Keratinocyte (primary cell): ENCODE measurements around the gene IQGAP3. TPM values are rescaled to one million over a fixed set of nuclear protein-coding genes. Genes with fewer than 3 reads are reported as not detected.

Source experiments
- DNase-seq: peaks from one replicate; pipeline ENCODE4 v3.0.0-alpha.2; 2011; ENCODE audit warnings: low read depth, missing footprints, low spot score
- FAIRE-seq: peaks from 2 replicates; lab custom pipeline; 2011; peaks lifted over from hg19 to GRCh38; lab: Jason Lieb, UNC
- H2AFZ ChIP-seq: 2 replicates; pipeline ENCODE4 v1.6.0; 2012; ENCODE audit warnings: low read length, control low read depth, inconsistent platforms; ENCODE audit not compliant: control insufficient read depth
- H3K27ac ChIP-seq: 2 replicates; pipeline ENCODE4 v1.5.1; 2011; ENCODE audit warnings: low read length; ENCODE audit not compliant: control insufficient read depth, insufficient read depth
- H3K27me3 ChIP-seq: 3 replicates; pipeline ENCODE4 v1.6.0; 2011; ENCODE audit warnings: low read length; ENCODE audit not compliant: control insufficient read depth, insufficient read depth; ENCODE audit errors: extremely low read depth
- H3K36me3 ChIP-seq, 2 experiments: 2 replicates in 1 of 2; 3 replicates in 1 of 2; pipeline ENCODE4 v1.5.1; 2011; ENCODE audit warnings: low read length in 2 of 2, mild to moderate bottlenecking in 1 of 2; ENCODE audit not compliant: control insufficient read depth in 2 of 2, insufficient read depth in 2 of 2; ENCODE audit errors: extremely low read depth in 1 of 2
- H3K4me1 ChIP-seq: 3 replicates; pipeline ENCODE4 v1.5.1; 2011; ENCODE audit warnings: low read length; ENCODE audit not compliant: control insufficient read depth, insufficient read depth; ENCODE audit errors: extremely low read depth
- H3K4me2 ChIP-seq: 3 replicates; pipeline ENCODE4 v1.6.0; 2011; ENCODE audit warnings: low read depth, low read length; ENCODE audit not compliant: control insufficient read depth, insufficient read depth; ENCODE audit errors: extremely low read depth
- H3K4me3 ChIP-seq, 3 experiments: fragments of 200-600 bp in 1 of 3; sonication (generic) in 1 of 3; 2 replicates in 2 of 3; 3 replicates in 1 of 3; pipeline ENCODE4 v1.5.1; 2011 to 2016; ENCODE audit warnings: low read length in 3 of 3, mild to moderate bottlenecking in 3 of 3, control low read depth in 2 of 3, inconsistent platforms in 1 of 3, low read depth in 1 of 3, mixed read lengths in 1 of 3, mixed run types in 1 of 3, moderate library complexity in 1 of 3; ENCODE audit not compliant: control insufficient read depth in 2 of 3, insufficient read depth in 2 of 3; ENCODE audit errors: extremely low read depth in 1 of 3
- H3K79me2 ChIP-seq: 2 replicates; pipeline ENCODE4 v1.6.0; 2012; ENCODE audit warnings: low read length; ENCODE audit not compliant: control insufficient read depth, insufficient read depth
- H3K9ac ChIP-seq: 3 replicates; pipeline ENCODE4 v1.6.0; 2011; ENCODE audit warnings: low read length; ENCODE audit not compliant: control insufficient read depth, insufficient read depth; ENCODE audit errors: extremely low read depth
- H3K9me1 ChIP-seq: 3 replicates; pipeline ENCODE4 v1.6.0; 2011; ENCODE audit warnings: low read length; ENCODE audit not compliant: control insufficient read depth, insufficient read depth; ENCODE audit errors: extremely low read depth
- H3K9me3 ChIP-seq: 2 replicates; pipeline ENCODE4 v1.5.1; 2012; ENCODE audit warnings: low read depth, low read length; ENCODE audit not compliant: control insufficient read depth
- H4K20me1 ChIP-seq: 3 replicates; pipeline ENCODE4 v1.6.0; 2011; ENCODE audit warnings: low read length; ENCODE audit not compliant: control insufficient read depth, insufficient read depth; ENCODE audit errors: extremely low read depth
- EZH2 ChIP-seq: IDR thresholded peaks from one replicate; pipeline ENCODE4 v1.6.1; 2012; ENCODE audit warnings: inconsistent platforms, mild to moderate bottlenecking, low read length, moderate library complexity
- dilution Hi-C: fragments of 300-500 bp; cut with MboI; formaldehyde crosslinking; loops from one replicate; pipeline ENCODE4 v1.7.0; 2020; ENCODE audit warnings: low sequenced_read_pairs; ENCODE audit not compliant: extremely low pct_ligation_motif_present
- polyA plus RNA-seq, 5 experiments: library from polyadenylated mRNA; depleted of rRNA in 3 of 5; stranded (reverse) in 3 of 5; stranded (forward) in 1 of 5; unstranded in 1 of 5; fragments of >200 nt; gene quantifications; 1 replicate in 1 of 5; 2 replicates in 3 of 5; 3 replicates in 1 of 5; pipeline versions ENCODE4 v1.2.1 to v1.2.3, GENCODE V29; 2011 to 2012; ENCODE audit warnings: missing spikeins in 2 of 5, low read depth in 1 of 5, low replicate concordance in 1 of 5
- TF ChIP-seq, protein P1 (sequence below), 3 experiments: IDR thresholded peaks in 1 of 3; conservative IDR thresholded peaks in 1 of 3; optimal IDR thresholded peaks in 1 of 3; 2 replicates in 2 of 3; 3 replicates in 1 of 3; pipeline versions ENCODE3 to v1.5.1; 2011; ENCODE audit warnings: low read length in 3 of 3, mild to moderate bottlenecking in 3 of 3, moderate library complexity in 2 of 3, control low read depth in 1 of 3, inconsistent platforms in 1 of 3; ENCODE audit not compliant: insufficient read depth in 2 of 3; ENCODE audit errors: extremely low read depth in 1 of 3

IQGAP3 gene
- polyA plus RNA-seq, 1 donor (not counting 4 experiments of a cell fraction or from before 2014, with no cell fraction given), result 5.3 TPM

DNA sequence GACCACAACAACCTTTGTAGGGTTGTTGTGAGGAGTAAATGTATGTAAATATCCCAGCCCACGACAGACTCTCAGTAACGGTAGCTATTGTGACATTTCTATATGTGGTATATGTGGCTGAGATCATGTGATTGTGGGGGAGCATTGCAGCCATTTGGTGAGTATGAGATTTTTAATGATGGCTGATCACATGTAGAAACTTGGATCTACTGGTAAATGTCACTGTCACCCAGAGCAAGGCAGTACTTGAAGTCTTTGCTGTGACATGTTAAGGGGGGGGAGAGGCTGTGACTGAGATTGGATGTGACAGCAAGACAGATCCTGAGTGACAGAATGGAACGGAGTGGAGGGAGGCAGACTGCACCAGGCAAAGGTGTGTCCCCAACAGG, 47.9 kb downstream of the IQGAP3 start:
- no peak overlapping the region for H2AFZ ChIP-seq
- H3K9me1 ChIP-seq, result no peaks in the 10 kb centered on the region
- H3K9me3 ChIP-seq, result no peaks in the 10 kb centered on the region
- no peaks in the 10 kb centered on the region for H3K27me3 ChIP-seq
- no peaks in the 10 kb centered on the region for H3K79me2 ChIP-seq
- H3K4me1 ChIP-seq, result no peaks in the 10 kb centered on the region
- H3K36me3 ChIP-seq, result peaks cover 0 to 18% of the 10 kb centered on the region in 2 experiments
- no peak for FAIRE-seq
- no peak overlapping the region for H3K4me2 ChIP-seq
- no peak for DNase-seq
- H4K20me1 ChIP-seq, result no peaks in the 10 kb centered on the region
- H3K27ac ChIP-seq, result no peak overlapping the region
- no peak overlapping the region for H3K9ac ChIP-seq
- dilution Hi-C loops, result no loop called here
- no peak for TF ChIP-seq EZH2
- TF ChIP-seq, protein P1, sequence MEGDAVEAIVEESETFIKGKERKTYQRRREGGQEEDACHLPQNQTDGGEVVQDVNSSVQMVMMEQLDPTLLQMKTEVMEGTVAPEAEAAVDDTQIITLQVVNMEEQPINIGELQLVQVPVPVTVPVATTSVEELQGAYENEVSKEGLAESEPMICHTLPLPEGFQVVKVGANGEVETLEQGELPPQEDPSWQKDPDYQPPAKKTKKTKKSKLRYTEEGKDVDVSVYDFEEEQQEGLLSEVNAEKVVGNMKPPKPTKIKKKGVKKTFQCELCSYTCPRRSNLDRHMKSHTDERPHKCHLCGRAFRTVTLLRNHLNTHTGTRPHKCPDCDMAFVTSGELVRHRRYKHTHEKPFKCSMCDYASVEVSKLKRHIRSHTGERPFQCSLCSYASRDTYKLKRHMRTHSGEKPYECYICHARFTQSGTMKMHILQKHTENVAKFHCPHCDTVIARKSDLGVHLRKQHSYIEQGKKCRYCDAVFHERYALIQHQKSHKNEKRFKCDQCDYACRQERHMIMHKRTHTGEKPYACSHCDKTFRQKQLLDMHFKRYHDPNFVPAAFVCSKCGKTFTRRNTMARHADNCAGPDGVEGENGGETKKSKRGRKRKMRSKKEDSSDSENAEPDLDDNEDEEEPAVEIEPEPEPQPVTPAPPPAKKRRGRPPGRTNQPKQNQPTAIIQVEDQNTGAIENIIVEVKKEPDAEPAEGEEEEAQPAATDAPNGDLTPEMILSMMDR (optimal IDR thresholded peaks at IDR 0.05 in 1 of 3, IDR thresholded peaks at IDR 0.05 in 1 of 3, conservative IDR thresholded peaks at IDR 0.05 in 1 of 3; ENCODE audit: extremely low read depth in 1 of 3, insufficient read depth in 2 of 3, low read length in 3 of 3), result no peak
- H3K4me3 ChIP-seq, result no peak overlapping the region

DNA sequence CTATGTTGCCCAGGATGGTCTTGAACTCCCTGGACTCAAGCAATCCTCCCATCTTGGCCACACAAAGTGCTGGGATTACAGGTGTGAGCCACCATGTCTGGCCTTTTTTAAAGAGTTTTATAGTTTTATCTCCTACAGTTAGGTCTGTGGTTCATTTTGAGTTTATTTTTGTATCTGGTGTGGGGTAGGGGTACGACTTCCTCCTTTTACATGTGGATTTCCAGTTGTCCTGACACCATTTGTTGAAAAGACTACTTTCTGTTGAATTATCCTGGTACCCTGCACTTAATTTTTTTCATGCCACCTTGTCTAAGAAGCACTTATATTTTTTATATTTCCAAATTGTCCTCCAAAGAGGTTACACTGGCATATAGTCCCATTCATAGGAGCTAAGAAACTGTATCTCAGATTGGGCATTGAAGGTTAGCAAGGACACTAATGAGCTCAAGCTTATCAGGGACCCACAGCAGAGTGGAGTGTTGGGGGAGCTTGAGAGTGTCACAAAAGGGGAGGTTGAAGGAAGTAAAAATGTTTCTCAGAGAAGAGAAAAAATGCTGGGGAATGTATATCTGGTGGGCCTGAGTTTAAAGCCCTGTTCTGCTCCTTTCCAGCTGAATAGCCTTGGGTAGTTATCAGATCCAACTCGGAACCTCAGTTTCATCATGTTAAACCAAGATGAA, 48.4 kb downstream of the IQGAP3 start:
- Histone ChIP-seq H3K27ac (no peak overlapping the region), H3K79me2 (no peaks in the 10 kb centered on the region), H3K27me3 (no peaks in the 10 kb centered on the region), H3K4me1 (no peaks in the 10 kb centered on the region), H4K20me1 (no peaks in the 10 kb centered on the region), H3K4me3 (no peak overlapping the region), H2AFZ (no peak overlapping the region), H3K9ac (no peak overlapping the region), H3K4me2 (no peak overlapping the region), H3K9me1 (no peaks in the 10 kb centered on the region), H3K36me3 (peaks cover 0 to 18% of the 10 kb centered on the region in 2 experiments), H3K9me3 (no peaks in the 10 kb centered on the region)
- FAIRE-seq (no peak), DNase-seq (no peak)
- TF ChIP-seq, protein P1 (optimal IDR thresholded peaks at IDR 0.05 in 1 of 3, IDR thresholded peaks at IDR 0.05 in 1 of 3, conservative IDR thresholded peaks at IDR 0.05 in 1 of 3; ENCODE audit: extremely low read depth in 1 of 3, insufficient read depth in 2 of 3, low read length in 3 of 3), result no peak
- TF ChIP-seq EZH2, result no peak
- dilution Hi-C loops, result no loop called here
